ENCODE data around the gene B4GALNT2.
"Not testable (repeated sequence)": the region's sequence is repeated elsewhere in the genome, so short reads cannot be mapped to it uniquely, and the experiment has no call there.

The B4GALNT2 gene

GRCh38 chr17:49132699-49133364 is at the start of gene B4GALNT2:
Gene B4GALNT2 (plus strand): TSS chr17:49132769. CDS start chr17:49132793, 24 bp downstream.
- DNase-seq (ENCODE audit: extremely low spot score), result no peak
- ChIA-PET CTCF (no interaction called here), POLR2A (no interaction called here)
- TF ChIP-seq LEF1 (IDR thresholded peaks at IDR 0.05; ENCODE audit: borderline replicate concordance), result no peak
- TF ChIP-seq L3MBTL2 (conservative IDR thresholded peaks at IDR 0.05), result no peak
- no peak for TF ChIP-seq ZNF384 (IDR thresholded peaks at IDR 0.05)
- TF ChIP-seq ELF4 (IDR thresholded peaks at IDR 0.05), result no peak
- TF ChIP-seq BHLHE40 (IDR thresholded peaks at IDR 0.05; ENCODE audit: borderline replicate concordance), result no peak
- no peak for TF ChIP-seq HDGF (IDR thresholded peaks at IDR 0.05; ENCODE audit: borderline replicate concordance)
- TF ChIP-seq FOXK2 (IDR thresholded peaks at IDR 0.05), result no peak
- no peak for TF ChIP-seq CTBP1 (IDR thresholded peaks at IDR 0.05; ENCODE audit: borderline replicate concordance)
- TF ChIP-seq FOXM1 (IDR thresholded peaks at IDR 0.05; ENCODE audit: borderline replicate concordance), result no peak
- TF ChIP-seq ARNT (IDR thresholded peaks at IDR 0.05), result no peak
- TF ChIP-seq TARDBP (IDR thresholded peaks at IDR 0.05), result no peak
- no peak for TF ChIP-seq SP1 (IDR thresholded peaks at IDR 0.05)
- no peak for TF ChIP-seq FOXA1 (IDR thresholded peaks at IDR 0.05)
- TF ChIP-seq PKNOX1 (IDR thresholded peaks at IDR 0.05), result no peak
- TF ChIP-seq SUZ12 (IDR thresholded peaks at IDR 0.05), result no peak
- TF ChIP-seq NFRKB (IDR thresholded peaks at IDR 0.05), result no peak

- POLR2A ChIA-PET; CTCF ChIA-PET; DNase-seq (ENCODE audit: extremely low spot score): not testable (repeated sequence)
Observed at GRCh38 chr17:49085046-49085445, 47.5 kb upstream of the B4GALNT2 start.

- TF ChIP-seq ZNF384 (IDR thresholded peaks at IDR 0.05) (no peak), BHLHE40 (IDR thresholded peaks at IDR 0.05; ENCODE audit: borderline replicate concordance) (no peak), SUZ12 (IDR thresholded peaks at IDR 0.05) (no peak), HDGF (IDR thresholded peaks at IDR 0.05; ENCODE audit: borderline replicate concordance) (no peak), CTBP1 (IDR thresholded peaks at IDR 0.05; ENCODE audit: borderline replicate concordance) (no peak), TARDBP (IDR thresholded peaks at IDR 0.05) (no peak)
- DNase-seq (ENCODE audit: extremely low spot score), result no peak
- ChIA-PET POLR2A (no interaction called here), CTCF (no interaction called here)
Observed at GRCh38 chr17:49085565-49086315, 46.8 kb upstream of the B4GALNT2 start.

- CTCF ChIA-PET, result no interaction called here
- POLR2A ChIA-PET, result no interaction called here
- no peak for DNase-seq (ENCODE audit: extremely low spot score)
- TF ChIP-seq L3MBTL2 (conservative IDR thresholded peaks at IDR 0.05), result no peak
- no peak for TF ChIP-seq LEF1 (IDR thresholded peaks at IDR 0.05; ENCODE audit: borderline replicate concordance)
- TF ChIP-seq SUZ12 (IDR thresholded peaks at IDR 0.05), result no peak
- no peak for TF ChIP-seq TARDBP (IDR thresholded peaks at IDR 0.05)
- TF ChIP-seq CTBP1 (IDR thresholded peaks at IDR 0.05; ENCODE audit: borderline replicate concordance), result no peak
- no peak for TF ChIP-seq NFRKB (IDR thresholded peaks at IDR 0.05)
Observed at GRCh38 chr17:49086316-49086605, 46.3 kb upstream of the B4GALNT2 start.

- DNase-seq (ENCODE audit: extremely low spot score), result no peak
- TF ChIP-seq CTBP1 (IDR thresholded peaks at IDR 0.05; ENCODE audit: borderline replicate concordance), result no peak
- TF ChIP-seq HDGF (IDR thresholded peaks at IDR 0.05; ENCODE audit: borderline replicate concordance), result no peak
- no peak for TF ChIP-seq LEF1 (IDR thresholded peaks at IDR 0.05; ENCODE audit: borderline replicate concordance)
- ChIA-PET CTCF (no interaction called here), POLR2A (no interaction called here)
Observed at GRCh38 chr17:49086649-49087048, 45.9 kb upstream of the B4GALNT2 start.

GRCh38 chr17:49089094-49089493 is 43.5 kb upstream of the B4GALNT2 start:
- ChIA-PET POLR2A (no interaction called here), CTCF (no interaction called here)
- no peak for TF ChIP-seq FOXM1 (IDR thresholded peaks at IDR 0.05; ENCODE audit: borderline replicate concordance)
- peak; percentile 26; the same call in 1 of the 2 replicates for TF ChIP-seq PKNOX1 (IDR thresholded peaks at IDR 0.05)
- no peak for TF ChIP-seq LEF1 (IDR thresholded peaks at IDR 0.05; ENCODE audit: borderline replicate concordance)
- no peak for DNase-seq (ENCODE audit: extremely low spot score)

GRCh38 chr17:49090878-49091594 is 41.5 kb upstream of the B4GALNT2 start:
- TF ChIP-seq TARDBP (IDR thresholded peaks at IDR 0.05), result no peak
- TF ChIP-seq FOXK2 (IDR thresholded peaks at IDR 0.05), result no peak
- TF ChIP-seq BHLHE40 (IDR thresholded peaks at IDR 0.05; ENCODE audit: borderline replicate concordance), result no peak
- no peak for TF ChIP-seq ZNF384 (IDR thresholded peaks at IDR 0.05)
- TF ChIP-seq FOXA1 (IDR thresholded peaks at IDR 0.05), result no peak
- no peak for TF ChIP-seq ELF4 (IDR thresholded peaks at IDR 0.05)
- TF ChIP-seq SP1 (IDR thresholded peaks at IDR 0.05), result no peak
- no peak for TF ChIP-seq L3MBTL2 (conservative IDR thresholded peaks at IDR 0.05)
- TF ChIP-seq LEF1 (IDR thresholded peaks at IDR 0.05; ENCODE audit: borderline replicate concordance), result no peak
- TF ChIP-seq HDGF (IDR thresholded peaks at IDR 0.05; ENCODE audit: borderline replicate concordance), result no peak
- no peak for TF ChIP-seq ARNT (IDR thresholded peaks at IDR 0.05)
- no peak for TF ChIP-seq NFRKB (IDR thresholded peaks at IDR 0.05)
- no peak for TF ChIP-seq PKNOX1 (IDR thresholded peaks at IDR 0.05)
- TF ChIP-seq CTBP1 (IDR thresholded peaks at IDR 0.05; ENCODE audit: borderline replicate concordance), result no peak
- CTCF ChIA-PET, result no interaction called here
- no peak for DNase-seq (ENCODE audit: extremely low spot score)
- POLR2A ChIA-PET, result no interaction called here
